ENCODE data around the gene PLEKHM3.

- no peak for TF ChIP-seq CTCF (conservative IDR thresholded peaks at IDR 0.05)
- no peak for TF ChIP-seq EZH2 (IDR thresholded peaks at IDR 0.05; ENCODE audit: low read depth)
These were observed 80.2 kb downstream of the PLEKHM3 start for GRCh38 chr2:207944979-207945600.
